Panc1 (cell line): ENCODE results near the gene SBF2. TPM values are rescaled to one million over a fixed set of nuclear protein-coding genes. Genes with fewer than 3 reads are reported as not detected.
A peak's percentile ranks its signal among the peaks of the same experiment; 100 is the strongest.
"Not testable (repeated sequence)": the region's sequence is repeated elsewhere in the genome, so short reads cannot be mapped to it uniquely, and the experiment has no call there.

ENCODE experiments used
- ATAC-seq: fragments of 200-7000 bp; cut with Tn5 transposase; 2 replicates; pipeline ENCODE4 v1.9.1; 2020; ENCODE audit warnings: mild to moderate bottlenecking, moderate library complexity
- BruUV-seq: library from RNA; stranded (reverse); fragments of 400-500 nt; replicated peaks from 2 replicates; lab custom pipeline; 2021; lab: Mats Ljungman, UMichigan
- CTCF ChIA-PET: fragments of 300-600 bp; sonication (Branson Sonifier 250); formaldehyde crosslinking; loops from one replicate; lab custom pipeline; 2022; ENCODE audit warnings: antibody characterized with exemption; lab: Charles Lee
- POLR2A ChIA-PET: fragments of 300-600 bp; sonication (Branson Sonifier 250); formaldehyde crosslinking; loops from one replicate; lab custom pipeline; 2022; ENCODE audit warnings: antibody characterized with exemption; lab: Charles Lee
- DNase-seq: peaks from one replicate; pipeline ENCODE4 v3.0.0-alpha.2; 2010; ENCODE audit warnings: low read depth, low spot score
- H3K27ac ChIP-seq: 2 replicates; pipeline ENCODE4 v1.5.1; 2011; ENCODE audit warnings: mild to moderate bottlenecking, low read length, inconsistent platforms
- H3K27me3 ChIP-seq: fragments of 200-500 bp; sonication (Bioruptor generic); 2 replicates; pipeline ENCODE4 v1.6.0; 2014; ENCODE audit warnings: low read length, inconsistent platforms; ENCODE audit not compliant: control insufficient read depth, insufficient read depth
- H3K36me3 ChIP-seq: fragments of 200-500 bp; sonication (Bioruptor generic); 2 replicates; pipeline ENCODE4 v1.5.1; 2014; ENCODE audit warnings: inconsistent platforms, mild to moderate bottlenecking, low read length, moderate library complexity; ENCODE audit not compliant: control insufficient read depth, insufficient read depth
- H3K4me1 ChIP-seq: 2 replicates; pipeline ENCODE4 v1.5.1; 2011; ENCODE audit warnings: inconsistent platforms, mild to moderate bottlenecking, low read length, moderate library complexity; ENCODE audit not compliant: control insufficient read depth, insufficient read depth
- H3K4me3 ChIP-seq, 2 experiments: 2 replicates each; pipeline ENCODE4 v1.5.1; 2011 to 2012; ENCODE audit warnings: low read depth in 2 of 2, low read length in 2 of 2, mild to moderate bottlenecking in 2 of 2, inconsistent platforms in 1 of 2, moderate library complexity in 1 of 2
- H3K9me3 ChIP-seq: fragments of 200-500 bp; sonication (Bioruptor generic); 2 replicates; pipeline ENCODE4 v1.5.1; 2014; ENCODE audit warnings: low read depth, mild to moderate bottlenecking, inconsistent platforms, low read length, moderate library complexity; ENCODE audit not compliant: control insufficient read depth, insufficient read depth
- CTCF ChIP-seq: fragments of 450-650 bp; IDR thresholded peaks from 2 replicates; pipeline ENCODE4 v1.5.1; 2017; ENCODE audit warnings: mild to moderate bottlenecking
- POLR2AphosphoS5 ChIP-seq: IDR thresholded peaks from 2 replicates; pipeline ENCODE4 v1.6.1; 2012; ENCODE audit warnings: mild to moderate bottlenecking, low read depth, low read length, moderate library complexity
- REST ChIP-seq, 2 experiments: IDR thresholded peaks; 2 replicates each; pipeline ENCODE4 v1.6.1; 2011 to 2012; ENCODE audit warnings: low read depth in 2 of 2, control low read depth in 1 of 2, low read length in 1 of 2, mild to moderate bottlenecking in 1 of 2, moderate library complexity in 1 of 2; ENCODE audit not compliant: insufficient read depth in 1 of 2
- SIN3A ChIP-seq: IDR thresholded peaks from 2 replicates; pipeline ENCODE4 v1.6.1; 2012; ENCODE audit warnings: low read depth, mild to moderate bottlenecking, low read length, moderate library complexity, borderline replicate concordance; ENCODE audit not compliant: insufficient read depth
- TCF7L2 ChIP-seq: IDR thresholded peaks from 2 replicates; pipeline ENCODE4 v1.6.1; 2011; ENCODE audit warnings: mild to moderate bottlenecking, low read depth, low read length, inconsistent platforms
- in situ Hi-C: cut with HindIII; loops from 2 replicates; pipeline ENCODE4 v1.10.0; 2016; ENCODE audit warnings: low sequenced_read_pairs, low pct_unique_long_range_greater_than_20kb
- intact Hi-C: fragments of 100-400 bp; cut with micrococcal nuclease; formaldehyde crosslinking; loops from one replicate; pipeline ENCODE4 v1.10.0; 2022; ENCODE audit not compliant: unreplicated experiment
- total RNA-seq: library from RNA; stranded (reverse); gene quantifications from one replicate; pipeline ENCODE4 v1.2.1, GENCODE V29; 2021; ENCODE audit not compliant: unreplicated experiment

Gene SBF2
- total RNA-seq, 1 experiment from 2014 or later = 65.0 TPM

GRCh38 chr11:9932843-9933242 is 361.2 kb downstream of the SBF2 start:
- CTCF ChIA-PET, DNase-seq, intact Hi-C loops, H3K27me3 ChIP-seq, ATAC-seq, H3K4me3 ChIP-seq, in situ Hi-C loops, H3K9me3 ChIP-seq, POLR2A ChIA-PET, H3K4me1 ChIP-seq, BruUV-seq, H3K36me3 ChIP-seq, H3K27ac ChIP-seq: not testable (repeated sequence)

- BruUV-seq, intact Hi-C loops, H3K36me3 ChIP-seq, ATAC-seq, CTCF ChIA-PET, H3K27me3 ChIP-seq, H3K27ac ChIP-seq, in situ Hi-C loops, DNase-seq, H3K4me3 ChIP-seq, H3K4me1 ChIP-seq, H3K9me3 ChIP-seq, POLR2A ChIA-PET: not testable (repeated sequence)
These were observed 363.3 kb downstream of the SBF2 start for GRCh38 chr11:9930562-9931331.

GRCh38 chr11:9927670-9928069 is 366.3 kb downstream of the SBF2 start:
- H3K36me3 ChIP-seq = no peaks in the 10 kb centered on the region
- no peaks in the 10 kb centered on the region for H3K9me3 ChIP-seq
- H3K4me1 ChIP-seq = peaks cover 13% of the 10 kb centered on the region
- intact Hi-C loops = no loop called here
- peak overlapping the region; percentile 0; the same call in 1 of the 2 replicates for H3K27ac ChIP-seq
- in situ Hi-C loops = no loop called here
- ATAC-seq = no peak
- ChIA-PET CTCF (no interaction called here), POLR2A (no interaction called here)
- TF ChIP-seq CTCF = no peak
- no peak for TF ChIP-seq SIN3A
- no peak for TF ChIP-seq REST (IDR thresholded peaks at IDR 0.05; ENCODE audit: insufficient read depth in 1 of 2, low read depth in 2 of 2, low read length in 1 of 2)
- no peak for TF ChIP-seq TCF7L2
- TF ChIP-seq POLR2AphosphoS5 = no peak
- BruUV-seq = no TSS peak
- no peaks in the 10 kb centered on the region for H3K27me3 ChIP-seq
- no peak overlapping the region for H3K4me3 ChIP-seq
- no peak for DNase-seq
